ENCODE data around the gene GRAMD2B. TPM values are rescaled to one million over a fixed set of nuclear protein-coding genes. Genes with fewer than 3 reads are reported as not detected.

Gene GRAMD2B
- total and polyA plus RNA-seq, 2 of the 13 experiments (the other 11 are each of a cell fraction or from before 2014, with no cell fraction given) = 8.1 to 10.6 TPM

DNA sequence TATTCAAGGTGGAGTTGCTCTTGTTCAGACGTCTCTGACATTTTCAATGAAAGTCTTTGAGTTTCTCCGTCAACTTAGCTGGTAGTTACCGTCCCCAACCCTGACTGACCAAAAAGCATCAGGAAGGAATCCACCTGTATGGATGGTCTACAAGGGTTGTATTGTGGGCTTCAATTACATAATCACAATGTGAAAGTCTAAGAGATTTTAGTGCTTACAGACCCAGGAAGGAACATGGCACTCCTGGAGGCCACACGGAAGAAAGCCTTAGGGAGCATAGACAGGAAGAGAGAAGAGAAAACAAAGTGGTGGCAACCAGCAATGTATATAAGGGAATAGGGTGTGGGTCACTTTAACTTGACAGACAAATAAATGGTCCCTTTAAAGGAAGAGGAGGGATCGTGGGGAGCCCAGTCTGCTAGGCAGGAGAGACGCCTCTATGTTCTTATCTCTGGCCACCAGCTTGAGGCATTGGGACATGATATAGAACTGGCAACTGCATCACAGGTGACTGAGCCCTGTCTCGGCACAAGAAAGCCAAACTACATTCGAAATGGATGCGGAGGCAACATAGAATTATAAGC lies 91.4 kb downstream of the GRAMD2B start:
- H3K27ac ChIP-seq (ENCODE audit: extremely low read length, insufficient read depth, low read length) = no peak overlapping the region
- H3K4me1 ChIP-seq (ENCODE audit: insufficient read depth, low read length) = peaks cover 9% of the 10 kb centered on the region; the same call in 1 of the 2 replicates
- no peak overlapping the region for H3K9ac ChIP-seq (ENCODE audit: insufficient read depth, low read depth, low read length)
- no peak overlapping the region for H2AFZ ChIP-seq (ENCODE audit: low read length)
- DNase-seq (ENCODE audit: low spot score) (no peak), FAIRE-seq (no peak), ATAC-seq (no peak)
- H4K20me1 ChIP-seq (ENCODE audit: insufficient read depth, low read length) = no peaks in the 10 kb centered on the region
- H3K27me3 ChIP-seq (ENCODE audit: control insufficient read depth in 1 of 2, insufficient read depth in 2 of 2, low read length in 2 of 2) = no peaks in the 10 kb centered on the region
- in situ Hi-C loops (cut with HindIII; ENCODE audit: extremely low pct_ligation_motif_present, low pct_unique_long_range_greater_than_20kb) (no loop called here), intact Hi-C loops (cut with micrococcal nuclease; ENCODE audit: unreplicated experiment) (no loop called here)
- no peak overlapping the region for H3K4me2 ChIP-seq (ENCODE audit: low read depth, low read length)
- ChIA-PET CTCF (ENCODE audit: low intra/inter-chr PET ratio, low total read pairs) (no interaction called here), POLR2A (no interaction called here)
- no peak overlapping the region for H3K4me3 ChIP-seq (replicated peaks in 1 of 3; ENCODE audit: insufficient read depth in 1 of 3, low read depth in 2 of 3, low read length in 3 of 3)
- no peaks in the 10 kb centered on the region for H3K9me3 ChIP-seq (ENCODE audit: low read length)
- no TSS peak for BruUV-seq (replicated peaks)
- 47% methylated on average over 9 of the region's 9 CpGs for WGBS (ENCODE audit: low lambda C conversion rate)
- TF ChIP-seq IKZF4 (CRISPR knock-in tag; IDR thresholded peaks at IDR 0.05; ENCODE audit: borderline replicate concordance, low read depth, not compliant biosample characterization) (no peak), TOE1 (CRISPR knock-in tag; IDR thresholded peaks at IDR 0.05) (no peak), DMAP1 (CRISPR knock-in tag; IDR thresholded peaks at IDR 0.05) (no peak), PCBP1 (IDR thresholded peaks at IDR 0.05; ENCODE audit: borderline replicate concordance, low read depth, low read length) (no peak), ZNF567 (CRISPR knock-in tag; IDR thresholded peaks at IDR 0.05; ENCODE audit: borderline replicate concordance) (no peak)
- TF ChIP-seq, protein P1, sequence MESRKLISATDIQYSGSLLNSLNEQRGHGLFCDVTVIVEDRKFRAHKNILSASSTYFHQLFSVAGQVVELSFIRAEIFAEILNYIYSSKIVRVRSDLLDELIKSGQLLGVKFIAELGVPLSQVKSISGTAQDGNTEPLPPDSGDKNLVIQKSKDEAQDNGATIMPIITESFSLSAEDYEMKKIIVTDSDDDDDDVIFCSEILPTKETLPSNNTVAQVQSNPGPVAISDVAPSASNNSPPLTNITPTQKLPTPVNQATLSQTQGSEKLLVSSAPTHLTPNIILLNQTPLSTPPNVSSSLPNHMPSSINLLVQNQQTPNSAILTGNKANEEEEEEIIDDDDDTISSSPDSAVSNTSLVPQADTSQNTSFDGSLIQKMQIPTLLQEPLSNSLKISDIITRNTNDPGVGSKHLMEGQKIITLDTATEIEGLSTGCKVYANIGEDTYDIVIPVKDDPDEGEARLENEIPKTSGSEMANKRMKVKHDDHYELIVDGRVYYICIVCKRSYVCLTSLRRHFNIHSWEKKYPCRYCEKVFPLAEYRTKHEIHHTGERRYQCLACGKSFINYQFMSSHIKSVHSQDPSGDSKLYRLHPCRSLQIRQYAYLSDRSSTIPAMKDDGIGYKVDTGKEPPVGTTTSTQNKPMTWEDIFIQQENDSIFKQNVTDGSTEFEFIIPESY (CRISPR knock-in tag; IDR thresholded peaks at IDR 0.05) = no peak
- TF ChIP-seq, protein P2, sequence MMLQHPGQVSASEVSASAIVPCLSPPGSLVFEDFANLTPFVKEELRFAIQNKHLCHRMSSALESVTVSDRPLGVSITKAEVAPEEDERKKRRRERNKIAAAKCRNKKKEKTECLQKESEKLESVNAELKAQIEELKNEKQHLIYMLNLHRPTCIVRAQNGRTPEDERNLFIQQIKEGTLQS (CRISPR knock-in tag; IDR thresholded peaks at IDR 0.05) = no peak
- H3K36me3 ChIP-seq (replicated peaks in 1 of 2; ENCODE audit: control insufficient read depth in 1 of 2, insufficient read depth in 2 of 2, low read length in 2 of 2) = no peaks in the 10 kb centered on the region
- no peaks in the 10 kb centered on the region for H3K79me2 ChIP-seq (ENCODE audit: insufficient read depth, low read length)

All from HepG2 (cell line).